PFSK-1 (cell line): ENCODE data around the gene WDR7.

ENCODE experiments used
- FOXP2 ChIP-seq: optimal IDR thresholded peaks from 2 replicates; pipeline ENCODE3; 2011; ENCODE audit warnings: borderline replicate concordance, control low read depth, inconsistent platforms; ENCODE audit not compliant: insufficient read depth; ENCODE audit errors: extremely low read length, extremely low read depth
- POLR2AphosphoS5 ChIP-seq: IDR thresholded peaks from 2 replicates; pipeline ENCODE4 v1.6.1; 2012; ENCODE audit warnings: low read depth, mild to moderate bottlenecking, control low read depth, low read length, moderate library complexity
- SIN3A ChIP-seq: IDR thresholded peaks from 2 replicates; pipeline ENCODE4 v1.6.1; 2012; ENCODE audit warnings: mild to moderate bottlenecking, low read length, moderate library complexity, borderline replicate concordance; ENCODE audit not compliant: insufficient read depth
- TAF1 ChIP-seq: IDR thresholded peaks from 2 replicates; pipeline ENCODE4 v1.6.1; 2012; ENCODE audit warnings: low read length, control low read depth, borderline replicate concordance; ENCODE audit not compliant: insufficient read depth
- TF ChIP-seq, protein P1 (sequence below), 2 experiments: IDR thresholded peaks; 2 replicates each; pipeline versions ENCODE4 v1.6.1 to v1.8.0; 2011 to 2012; ENCODE audit warnings: low read depth in 2 of 2, low read length in 2 of 2, control low read depth in 1 of 2, inconsistent platforms in 1 of 2, mild to moderate bottlenecking in 1 of 2, moderate library complexity in 1 of 2; ENCODE audit not compliant: insufficient read depth in 1 of 2

WDR7 gene

DNA sequence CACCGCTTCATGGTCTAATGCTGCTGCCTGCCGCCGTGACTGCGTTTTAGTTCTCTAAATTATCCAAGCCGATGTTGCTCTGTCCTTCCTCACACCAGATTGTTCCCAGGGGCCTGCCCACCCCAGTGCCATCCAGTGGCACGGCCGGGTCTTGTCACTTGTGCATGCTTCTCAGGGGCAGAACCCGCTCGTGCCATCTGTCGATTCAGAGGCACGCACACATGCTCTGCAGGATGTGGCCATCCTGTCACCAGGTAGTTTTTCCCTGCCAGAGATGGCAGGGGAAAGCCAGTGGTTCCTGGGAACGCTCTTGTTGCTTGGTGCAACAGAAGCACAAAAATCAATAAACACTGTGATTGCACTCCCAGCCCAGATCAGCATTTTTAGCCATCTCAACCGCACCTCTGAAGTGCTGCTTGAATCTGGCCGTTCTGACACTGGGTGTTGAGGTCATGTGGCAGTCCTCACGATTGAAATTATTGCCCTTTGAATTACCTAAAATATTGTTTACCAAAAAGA lies 376.1 kb downstream of the WDR7 start:
- TF ChIP-seq SIN3A (no peak), POLR2AphosphoS5 (no peak), FOXP2 (no peak), TAF1 (no peak)
- TF ChIP-seq, protein P1, sequence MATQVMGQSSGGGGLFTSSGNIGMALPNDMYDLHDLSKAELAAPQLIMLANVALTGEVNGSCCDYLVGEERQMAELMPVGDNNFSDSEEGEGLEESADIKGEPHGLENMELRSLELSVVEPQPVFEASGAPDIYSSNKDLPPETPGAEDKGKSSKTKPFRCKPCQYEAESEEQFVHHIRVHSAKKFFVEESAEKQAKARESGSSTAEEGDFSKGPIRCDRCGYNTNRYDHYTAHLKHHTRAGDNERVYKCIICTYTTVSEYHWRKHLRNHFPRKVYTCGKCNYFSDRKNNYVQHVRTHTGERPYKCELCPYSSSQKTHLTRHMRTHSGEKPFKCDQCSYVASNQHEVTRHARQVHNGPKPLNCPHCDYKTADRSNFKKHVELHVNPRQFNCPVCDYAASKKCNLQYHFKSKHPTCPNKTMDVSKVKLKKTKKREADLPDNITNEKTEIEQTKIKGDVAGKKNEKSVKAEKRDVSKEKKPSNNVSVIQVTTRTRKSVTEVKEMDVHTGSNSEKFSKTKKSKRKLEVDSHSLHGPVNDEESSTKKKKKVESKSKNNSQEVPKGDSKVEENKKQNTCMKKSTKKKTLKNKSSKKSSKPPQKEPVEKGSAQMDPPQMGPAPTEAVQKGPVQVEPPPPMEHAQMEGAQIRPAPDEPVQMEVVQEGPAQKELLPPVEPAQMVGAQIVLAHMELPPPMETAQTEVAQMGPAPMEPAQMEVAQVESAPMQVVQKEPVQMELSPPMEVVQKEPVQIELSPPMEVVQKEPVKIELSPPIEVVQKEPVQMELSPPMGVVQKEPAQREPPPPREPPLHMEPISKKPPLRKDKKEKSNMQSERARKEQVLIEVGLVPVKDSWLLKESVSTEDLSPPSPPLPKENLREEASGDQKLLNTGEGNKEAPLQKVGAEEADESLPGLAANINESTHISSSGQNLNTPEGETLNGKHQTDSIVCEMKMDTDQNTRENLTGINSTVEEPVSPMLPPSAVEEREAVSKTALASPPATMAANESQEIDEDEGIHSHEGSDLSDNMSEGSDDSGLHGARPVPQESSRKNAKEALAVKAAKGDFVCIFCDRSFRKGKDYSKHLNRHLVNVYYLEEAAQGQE (IDR thresholded peaks at IDR 0.05; ENCODE audit: insufficient read depth in 1 of 2, low read depth in 2 of 2, low read length in 2 of 2): no peak

DNA sequence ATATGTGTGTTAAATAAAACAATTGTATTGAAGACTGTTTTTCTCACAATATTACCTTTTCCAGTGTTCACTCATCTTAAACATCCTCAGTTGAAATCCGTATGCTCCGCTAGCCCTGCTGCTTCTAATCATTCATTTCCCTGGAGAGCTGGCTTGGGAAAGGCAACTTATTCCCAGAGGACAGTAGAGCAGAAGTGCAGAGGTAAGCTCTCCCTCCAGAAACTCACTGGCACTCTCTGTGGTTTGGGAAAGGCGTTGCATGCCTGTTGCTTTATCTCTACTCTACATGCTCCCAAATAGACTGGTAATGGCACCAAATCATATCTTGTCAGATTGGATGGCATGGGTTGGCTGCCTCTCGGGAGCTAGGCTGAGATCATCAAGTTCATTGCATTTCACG lies 378.6 kb downstream of the WDR7 start:
- TF ChIP-seq FOXP2 (no peak), POLR2AphosphoS5 (no peak), SIN3A (no peak), TAF1 (no peak)
- TF ChIP-seq, protein P1 (IDR thresholded peaks at IDR 0.05; ENCODE audit: insufficient read depth in 1 of 2, low read depth in 2 of 2, low read length in 2 of 2): no peak

DNA sequence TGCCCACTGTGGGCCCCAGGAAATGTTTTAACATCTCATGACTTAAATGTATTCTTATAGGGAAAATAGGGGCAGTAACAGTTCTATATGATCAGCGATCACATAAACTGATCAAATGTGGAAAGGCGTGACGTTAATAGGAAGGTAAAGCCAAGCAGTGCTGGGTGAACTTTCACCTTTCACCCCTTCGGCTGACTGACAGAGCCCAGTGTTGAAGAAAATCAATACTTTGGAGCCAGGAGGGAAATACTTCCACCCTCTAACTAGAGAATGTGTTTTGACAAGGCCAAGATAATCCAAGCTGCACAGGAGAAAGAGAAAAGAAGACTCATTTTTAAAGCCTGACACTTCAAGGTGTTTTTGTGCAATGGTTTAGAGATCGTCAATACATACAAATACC lies 379.3 kb downstream of the WDR7 start:
- TF ChIP-seq, protein P1 (IDR thresholded peaks at IDR 0.05; ENCODE audit: insufficient read depth in 1 of 2, low read depth in 2 of 2, low read length in 2 of 2): no peak
- TF ChIP-seq SIN3A: no peak
- TF ChIP-seq POLR2AphosphoS5: no peak
- no peak for TF ChIP-seq TAF1
- no peak for TF ChIP-seq FOXP2

DNA sequence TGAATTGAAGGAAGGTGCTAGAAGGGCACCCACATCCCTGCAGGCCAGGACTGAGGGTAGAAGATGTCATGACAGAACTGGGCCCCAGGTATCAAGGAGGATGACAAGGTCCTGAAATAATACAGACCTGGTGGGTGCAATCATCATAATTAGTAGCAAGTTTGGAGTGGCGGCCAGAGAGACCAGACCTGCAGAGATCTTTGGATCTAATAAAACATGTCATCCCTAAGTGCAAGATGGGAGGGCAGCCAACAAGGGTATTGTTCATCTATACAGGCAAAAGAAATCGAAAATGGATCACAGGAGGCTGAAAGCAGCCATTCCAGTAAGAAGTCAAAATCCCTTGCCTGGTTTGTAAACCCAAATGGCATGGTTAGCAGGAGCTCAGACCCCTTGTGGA lies 384.4 kb downstream of the WDR7 start:
- TF ChIP-seq SIN3A (no peak), POLR2AphosphoS5 (no peak), TAF1 (no peak), FOXP2 (no peak)
- TF ChIP-seq, protein P1 (IDR thresholded peaks at IDR 0.05; ENCODE audit: insufficient read depth in 1 of 2, low read depth in 2 of 2, low read length in 2 of 2): no peak

DNA sequence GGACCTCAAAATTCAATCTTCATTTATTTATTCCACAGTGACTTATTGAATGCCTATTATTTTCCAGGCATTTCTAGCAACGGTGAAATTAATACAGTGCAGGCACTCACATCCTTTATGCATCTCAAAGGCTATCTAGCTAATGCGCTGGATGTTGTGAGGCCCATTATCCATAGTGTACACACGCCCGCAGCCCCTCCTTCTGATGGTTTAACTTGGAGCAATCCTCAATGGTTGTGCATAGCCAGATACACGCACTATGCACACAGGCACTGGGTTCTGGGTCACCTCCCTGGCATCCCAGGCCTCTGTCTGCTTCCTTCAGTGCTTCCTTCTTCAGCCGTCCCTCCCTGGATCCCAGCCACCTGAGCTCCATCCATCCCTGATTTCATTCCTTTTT lies 387.2 kb downstream of the WDR7 start:
- TF ChIP-seq POLR2AphosphoS5: no peak
- TF ChIP-seq FOXP2: no peak
- no peak for TF ChIP-seq TAF1
- TF ChIP-seq, protein P1 (IDR thresholded peaks at IDR 0.05; ENCODE audit: insufficient read depth in 1 of 2, low read depth in 2 of 2, low read length in 2 of 2): no peak
- no peak for TF ChIP-seq SIN3A
